Spleen (tissue), 7 donors: ENCODE results near the gene MYH15.

ENCODE experiments used
- CTCF ChIP-seq, 11 experiments: fragments of 200-600 bp in 7 of 11; fragments of 450-650 bp in 4 of 11; sonication (generic) in 4 of 11; IDR thresholded peaks in 8 of 11; conservative IDR thresholded peaks in 3 of 11; 1 replicate in 7 of 11; 2 replicates in 4 of 11; pipeline versions ENCODE4 v1.4.0 to v1.8.0; 2016 to 2021; ENCODE audit warnings: antibody characterized with exemption in 11 of 11, inconsistent platforms in 4 of 11, mild to moderate bottlenecking in 1 of 11
- POLR2A ChIP-seq, 3 donors: fragments of 450-650 bp; IDR thresholded peaks; one replicate each; pipeline ENCODE4 v1.5.1; 2017; ENCODE audit warnings: antibody characterized with exemption in 3 of 3, mild to moderate bottlenecking in 1 of 3
- donor health status: DM: no; HTN: no; CAD: no; lungs with moderate emphysema.
- donor health status: DM: no; HTN: no; CAD: no.
- donor health status: DM: no; HTN: no; CAD: no.

DNA sequence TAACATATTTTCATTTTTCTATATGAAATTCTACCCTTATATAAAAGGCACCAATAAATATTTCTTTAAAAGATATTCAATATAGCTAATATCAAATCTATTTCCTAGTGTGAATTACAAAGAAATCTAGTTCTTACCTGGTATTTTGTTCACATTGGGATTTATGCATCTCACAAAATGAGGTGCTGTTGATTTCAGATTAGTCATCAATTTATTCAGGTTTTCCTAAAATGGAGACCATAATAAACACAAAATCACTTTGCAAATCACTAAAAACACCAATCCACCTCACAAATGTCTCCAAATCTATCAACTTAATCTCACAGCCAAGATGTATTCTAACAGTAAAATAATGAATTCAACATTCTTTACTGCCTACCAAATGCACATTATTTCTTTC is 51.2 kb downstream of the MYH15 start:
- TF ChIP-seq CTCF (IDR thresholded peaks at IDR 0.05 in 8 of 11, conservative IDR thresholded peaks at IDR 0.05 in 3 of 11) (no peak), POLR2A (IDR thresholded peaks at IDR 0.05) (no peak)
